Activated naive CD8-positive, alpha-beta T cell treated with anti-CD3 and anti-CD28 coated beads, Interleukin-2, amount 10 ng/mL, durations not matched to agents 7 days and 5 days (primary cell): ENCODE measurements around the gene EIF4H. TPM values are rescaled to one million over a fixed set of nuclear protein-coding genes. Genes with fewer than 3 reads are reported as not detected.
A peak's percentile ranks its signal among the peaks of the same experiment; 100 is the strongest.
"Not testable (repeated sequence)": the region's sequence is repeated elsewhere in the genome, so short reads cannot be mapped to it uniquely, and the experiment has no call there.

Experiments
- ATAC-seq: fragments of 150-1000 bp; cut with Tn5 transposase; one replicate; pipeline ENCODE4 v1.10.0; 2021; ENCODE audit warnings: low read depth, moderate library complexity
- POLR2A ChIA-PET: fragments of 350-600 bp; sonication (Branson Sonifier 250); formaldehyde crosslinking; loops from one replicate; lab custom pipeline; 2021; ENCODE audit warnings: antibody characterized with exemption; lab: Charles Lee
- DNase-seq: peaks from one replicate; pipeline ENCODE4 v3.0.0; 2021
- H3K27ac Mint-ChIP-seq: one replicate; pipeline ENCODE4 v1.8.0; 2022; ENCODE audit warnings: mild to moderate bottlenecking, mixed read lengths
- H3K27me3 Mint-ChIP-seq: one replicate; pipeline ENCODE4 v1.8.0; 2022; ENCODE audit warnings: mild to moderate bottlenecking, moderate library complexity, mixed read lengths
- H3K36me3 Mint-ChIP-seq: one replicate; pipeline ENCODE4 v1.8.0; 2021; ENCODE audit warnings: mild to moderate bottlenecking, mixed read lengths
- H3K4me1 Mint-ChIP-seq: one replicate; pipeline ENCODE4 v1.8.0; 2021; ENCODE audit warnings: mixed read lengths
- H3K4me3 Mint-ChIP-seq: one replicate; pipeline ENCODE4 v1.8.0; 2022; ENCODE audit warnings: mild to moderate bottlenecking, moderate library complexity, mixed read lengths
- H3K9me3 Mint-ChIP-seq: one replicate; pipeline ENCODE4 v1.8.0; 2021; ENCODE audit warnings: mixed read lengths
- total RNA-seq, 2 experiments: library from RNA; stranded (reverse); gene quantifications; one replicate each; pipeline ENCODE4 v1.2.3, GENCODE V29; 2021

EIF4H gene
- total RNA-seq, 2 experiments from 2014 or later: 264 to 270 TPM

DNA sequence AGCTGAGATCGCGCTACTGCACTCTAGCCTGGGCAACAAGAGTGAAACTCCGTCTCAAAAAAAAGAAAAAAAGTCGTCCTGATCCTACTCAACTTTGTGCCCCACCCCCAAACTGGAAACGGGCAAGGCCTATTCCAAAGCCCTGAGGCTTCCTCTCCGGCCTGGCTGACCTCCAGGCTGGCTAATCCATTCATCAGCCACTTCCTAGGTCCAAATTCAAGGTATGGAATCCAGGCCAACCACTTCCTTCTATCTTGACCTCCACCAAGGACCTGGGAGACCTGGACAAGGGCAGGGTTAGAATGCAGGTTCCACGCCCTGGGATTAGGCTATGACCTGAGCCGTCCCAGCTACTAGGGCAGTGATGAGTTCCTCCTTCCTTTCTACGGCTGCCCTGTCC is 20.4 kb upstream of the EIF4H start:
- POLR2A ChIA-PET: no interaction called here
- no peak overlapping the region for H3K27ac Mint-ChIP-seq
- H3K9me3 Mint-ChIP-seq: no peaks in the 10 kb centered on the region
- no peak overlapping the region for H3K4me3 Mint-ChIP-seq
- ATAC-seq (no peak), DNase-seq (no peak)
- H3K4me1 Mint-ChIP-seq: no peaks in the 10 kb centered on the region
- H3K36me3 Mint-ChIP-seq: no peaks in the 10 kb centered on the region
- peaks cover 2% of the 10 kb centered on the region for H3K27me3 Mint-ChIP-seq

DNA sequence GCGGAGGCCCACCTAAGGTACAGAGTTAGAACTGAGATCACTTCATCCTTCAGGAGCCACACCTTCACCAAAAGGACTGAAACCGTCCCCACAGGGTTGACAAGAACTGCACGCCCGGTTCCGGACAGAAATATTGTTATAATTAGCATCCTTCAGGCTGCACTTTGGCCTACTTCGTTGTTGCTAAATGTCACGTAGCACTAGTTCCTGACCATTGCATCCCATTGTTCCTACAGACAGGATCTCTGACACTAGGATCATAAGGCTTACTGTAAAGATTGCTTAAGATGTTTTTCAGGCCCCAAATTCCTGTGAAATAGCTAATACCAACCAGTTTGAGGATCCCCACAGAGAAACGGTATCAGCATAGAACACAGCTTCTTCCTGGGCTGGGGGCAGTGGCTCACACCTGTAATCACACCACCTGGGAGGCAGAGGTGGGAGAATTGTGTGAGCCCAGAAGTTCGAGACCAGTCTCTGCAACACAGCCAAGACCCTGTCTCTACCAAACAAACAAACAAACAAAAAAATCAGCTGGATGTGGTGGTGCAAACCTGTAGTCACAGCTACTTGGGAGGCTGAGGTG is 18.3 kb upstream of the EIF4H start:
- H3K27ac Mint-ChIP-seq: no peak overlapping the region
- no peaks in the 10 kb centered on the region for H3K4me1 Mint-ChIP-seq
- POLR2A ChIA-PET: no interaction called here
- DNase-seq (no peak), ATAC-seq (no peak)
- peaks cover 2% of the 10 kb centered on the region for H3K27me3 Mint-ChIP-seq
- no peaks in the 10 kb centered on the region for H3K36me3 Mint-ChIP-seq
- H3K9me3 Mint-ChIP-seq: no peaks in the 10 kb centered on the region
- H3K4me3 Mint-ChIP-seq: no peak overlapping the region

DNA sequence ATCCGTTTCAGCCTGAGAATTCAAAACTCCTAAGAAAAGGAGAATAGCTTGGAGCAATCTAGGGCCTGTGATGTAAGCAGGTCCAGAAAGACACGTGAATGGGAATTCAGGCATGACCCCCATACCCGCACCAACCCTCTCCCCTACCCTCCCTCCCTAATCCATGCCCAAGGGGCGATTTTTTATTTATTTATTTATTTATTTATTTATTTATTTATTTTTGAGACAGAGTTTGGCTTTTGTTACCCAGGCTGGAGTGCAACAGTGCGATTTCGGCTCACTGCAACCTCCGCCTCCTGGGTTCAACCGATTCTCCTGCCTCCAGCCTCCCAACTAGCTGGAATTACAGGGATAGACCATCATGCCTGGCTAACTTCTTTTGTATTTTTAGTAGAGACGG is 16.6 kb upstream of the EIF4H start:
- Mint-ChIP-seq H3K4me3 (no peak overlapping the region), H3K36me3 (no peaks in the 10 kb centered on the region), H3K27me3 (no peaks in the 10 kb centered on the region), H3K27ac (no peak overlapping the region), H3K9me3 (no peaks in the 10 kb centered on the region), H3K4me1 (no peaks in the 10 kb centered on the region)
- ATAC-seq: no peak
- DNase-seq: no peak
- POLR2A ChIA-PET: no interaction called here

DNA sequence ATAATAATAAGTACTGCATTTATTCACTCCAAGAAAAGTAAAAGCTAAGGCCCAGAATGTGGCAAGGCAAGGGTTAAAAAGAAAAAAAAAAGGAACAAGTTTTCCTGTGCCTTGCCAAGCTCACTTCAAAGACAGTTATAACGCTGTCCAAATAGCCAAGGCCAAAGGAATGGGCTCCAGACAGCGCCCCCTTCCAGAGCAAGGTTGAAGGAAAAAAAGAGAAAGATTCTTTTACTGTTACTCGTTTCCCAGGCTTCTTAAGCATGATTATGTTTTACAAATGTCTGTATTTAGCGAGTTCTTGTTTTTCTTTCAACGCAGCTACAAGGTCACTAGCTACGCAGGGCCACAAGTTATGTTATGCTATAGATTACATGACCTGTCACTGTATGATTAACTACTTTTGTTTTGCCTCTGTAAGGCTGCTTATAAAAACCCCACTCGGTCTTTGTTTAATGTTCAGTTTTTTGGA is 9.1 kb upstream of the EIF4H start:
- no peaks in the 10 kb centered on the region for H3K27me3 Mint-ChIP-seq
- DNase-seq (no peak), ATAC-seq (no peak)
- no peaks in the 10 kb centered on the region for H3K4me1 Mint-ChIP-seq
- H3K4me3 Mint-ChIP-seq: no peak overlapping the region
- no peaks in the 10 kb centered on the region for H3K9me3 Mint-ChIP-seq
- H3K36me3 Mint-ChIP-seq: no peaks in the 10 kb centered on the region
- no peak overlapping the region for H3K27ac Mint-ChIP-seq
- POLR2A ChIA-PET: no interaction called here

DNA sequence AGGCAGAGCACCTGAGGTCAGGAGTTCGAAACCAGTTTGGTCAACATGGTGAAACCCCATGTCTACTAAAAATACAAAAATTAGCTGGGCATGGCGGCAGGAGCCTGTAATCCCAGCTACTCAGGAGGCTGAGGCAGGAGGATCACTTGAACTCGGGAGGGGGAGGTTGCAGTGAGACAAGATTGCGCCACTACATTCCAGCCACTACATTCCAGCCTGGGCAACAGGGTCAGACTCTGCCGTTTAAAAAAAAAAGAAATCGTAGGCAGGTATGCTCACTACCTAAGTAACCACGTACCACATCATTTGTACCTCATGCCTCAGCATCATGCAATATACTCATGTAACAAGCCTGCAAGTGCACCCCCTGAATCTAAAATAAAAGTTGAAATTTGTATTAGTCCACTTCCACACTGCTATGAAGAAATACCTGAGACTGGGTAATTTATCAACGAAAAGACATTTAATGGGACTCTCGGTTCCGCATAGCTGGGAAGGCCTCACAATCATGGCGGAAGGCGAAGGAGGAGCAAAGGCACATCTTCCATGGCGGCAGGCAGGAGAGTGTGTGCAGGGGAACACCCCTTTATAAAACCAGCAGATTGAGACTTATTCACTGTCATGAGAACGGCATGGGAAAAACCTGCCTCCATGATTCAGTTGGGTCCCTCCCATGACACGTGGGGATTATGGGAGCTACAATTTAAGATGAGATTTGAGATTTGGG is 8.1 kb upstream of the EIF4H start:
- no peaks in the 10 kb centered on the region for H3K36me3 Mint-ChIP-seq
- no peaks in the 10 kb centered on the region for H3K9me3 Mint-ChIP-seq
- POLR2A ChIA-PET: no interaction called here
- no peak for ATAC-seq
- no peak overlapping the region for H3K4me3 Mint-ChIP-seq
- H3K27ac Mint-ChIP-seq: no peak overlapping the region
- no peaks in the 10 kb centered on the region for H3K4me1 Mint-ChIP-seq
- DNase-seq: no peak
- no peaks in the 10 kb centered on the region for H3K27me3 Mint-ChIP-seq

DNA sequence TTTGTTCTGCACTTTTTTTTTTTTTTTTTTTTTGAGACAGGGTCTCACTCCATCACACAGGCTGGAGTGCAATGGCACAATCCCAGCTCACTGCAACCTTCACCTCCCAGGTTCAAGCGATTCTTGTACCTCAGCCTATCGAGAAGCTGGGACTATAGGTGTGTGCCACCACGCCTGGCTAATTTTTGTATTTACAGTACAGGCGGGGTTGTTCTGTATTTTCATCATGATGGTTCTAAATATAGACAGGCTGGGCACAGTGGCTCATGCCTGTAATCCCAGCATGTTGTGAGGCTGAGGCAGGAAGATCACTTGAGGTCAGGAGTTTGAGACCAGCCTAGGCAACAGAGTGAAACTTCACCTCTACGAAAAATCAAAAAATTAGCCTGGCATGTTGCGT is 6.8 kb upstream of the EIF4H start:
- not testable (repeated sequence) for H3K27ac Mint-ChIP-seq, ATAC-seq, H3K4me3 Mint-ChIP-seq, H3K4me1 Mint-ChIP-seq, H3K9me3 Mint-ChIP-seq, H3K36me3 Mint-ChIP-seq, H3K27me3 Mint-ChIP-seq, DNase-seq
- POLR2A ChIA-PET: interaction anchor here (0.7 kb wide), 1 partner anchor 387 kb away, joined by 3 read pairs; no protein-coding TSS in a partner anchor

DNA sequence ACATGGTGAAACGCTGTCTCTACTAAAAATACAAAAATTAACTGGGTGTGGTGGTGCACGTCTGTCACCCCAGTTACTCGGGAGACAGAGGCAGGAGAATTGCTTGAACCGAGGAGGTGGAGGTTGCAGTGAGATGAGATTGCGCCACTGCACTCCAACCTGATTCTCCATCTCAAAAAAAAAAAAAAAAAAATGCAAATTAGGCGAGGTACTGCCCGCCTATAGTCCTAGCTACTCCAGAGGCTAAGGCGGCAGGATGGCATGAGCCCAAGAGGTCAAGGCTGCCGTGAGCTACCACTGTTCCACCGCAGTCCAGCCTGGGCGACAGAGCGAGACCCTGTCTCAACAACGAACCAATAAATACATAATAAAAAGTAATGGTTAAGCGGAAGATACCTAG is 1.1 kb upstream of the EIF4H start:
- Mint-ChIP-seq H3K4me3 (peak overlapping the region; percentile 85), H3K9me3 (no peaks in the 10 kb centered on the region), H3K36me3 (peaks cover 14% of the 10 kb centered on the region), H3K27me3 (no peaks in the 10 kb centered on the region), H3K4me1 (peaks cover 30% of the 10 kb centered on the region), H3K27ac (peak overlapping the region; percentile 76)
- no peak for ATAC-seq
- DNase-seq: no peak
- POLR2A ChIA-PET: interaction anchor here (0.7 to 3.3 kb wide), 5 partner anchors 31 to 104 kb away, joined by 4 to 24 read pairs (median 15); partner anchors contain the start of gene LIMK1

DNA sequence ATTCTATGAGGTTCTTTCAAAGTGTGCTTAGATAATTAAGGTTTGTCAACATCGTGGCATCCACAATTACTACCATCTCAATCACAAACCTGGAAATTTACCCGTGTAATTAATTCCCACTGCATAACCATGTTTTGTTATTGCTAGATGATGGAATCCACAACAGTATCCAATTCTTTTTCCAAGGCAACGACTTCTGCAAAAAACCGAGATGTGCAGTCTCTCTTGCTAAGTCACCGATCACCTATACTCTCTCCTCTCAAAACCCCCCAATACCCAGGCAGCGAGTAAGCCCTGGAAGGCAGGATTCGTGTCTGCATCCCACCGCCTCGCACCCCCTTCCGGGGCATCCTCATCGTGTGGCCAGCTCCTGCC is 678 bp upstream of the EIF4H start:
- H3K27me3 Mint-ChIP-seq: no peaks in the 10 kb centered on the region
- H3K27ac Mint-ChIP-seq: peak overlapping the region; percentile 76
- H3K9me3 Mint-ChIP-seq: no peaks in the 10 kb centered on the region
- peaks cover 14% of the 10 kb centered on the region for H3K36me3 Mint-ChIP-seq
- DNase-seq (no peak), ATAC-seq (no peak)
- POLR2A ChIA-PET: interaction anchor here (0.7 to 3.3 kb wide), 11 partner anchors 12 to 227 kb away, joined by 3 to 24 read pairs (median 4); partner anchors contain the start of gene LIMK1
- H3K4me1 Mint-ChIP-seq: peaks cover 30% of the 10 kb centered on the region
- peak overlapping the region; percentile 85 for H3K4me3 Mint-ChIP-seq

DNA sequence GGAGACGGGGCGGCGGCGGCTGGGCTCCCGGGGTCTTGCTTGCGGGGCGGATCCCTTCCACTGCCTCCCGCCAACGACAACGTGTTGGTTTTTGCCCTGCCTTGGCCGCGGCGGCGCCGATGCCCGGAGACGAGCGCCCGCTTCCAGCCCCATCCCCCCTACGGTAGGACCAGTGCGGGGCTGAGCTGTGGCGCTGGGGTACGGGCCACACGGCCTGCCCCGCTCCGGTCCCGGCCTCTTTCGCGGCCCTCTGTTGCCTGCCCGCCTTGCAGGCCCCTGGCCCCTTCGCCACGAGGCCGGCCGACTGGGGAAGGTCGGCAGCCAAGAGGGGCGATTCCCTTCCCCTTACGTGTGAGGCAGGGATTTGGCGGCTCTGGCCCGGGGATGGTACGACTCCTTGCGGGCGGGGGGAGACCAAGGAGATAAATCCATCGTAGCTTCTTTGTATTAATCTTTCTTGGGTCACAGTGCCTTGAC is 488 bp downstream of the EIF4H start:
- Mint-ChIP-seq H3K27me3 (no peaks in the 10 kb centered on the region), H3K36me3 (peaks cover 20% of the 10 kb centered on the region), H3K4me3 (peak overlapping the region; percentile 89), H3K27ac (peak overlapping the region; percentile 88), H3K4me1 (peaks cover 36% of the 10 kb centered on the region), H3K9me3 (no peaks in the 10 kb centered on the region)
- POLR2A ChIA-PET: interaction anchor here (0.9 to 3.3 kb wide), 9 partner anchors 9 to 106 kb away, joined by 3 to 24 read pairs (median 6); partner anchors contain the start of gene LIMK1
- ATAC-seq: peak; percentile 51
- DNase-seq: no peak

DNA sequence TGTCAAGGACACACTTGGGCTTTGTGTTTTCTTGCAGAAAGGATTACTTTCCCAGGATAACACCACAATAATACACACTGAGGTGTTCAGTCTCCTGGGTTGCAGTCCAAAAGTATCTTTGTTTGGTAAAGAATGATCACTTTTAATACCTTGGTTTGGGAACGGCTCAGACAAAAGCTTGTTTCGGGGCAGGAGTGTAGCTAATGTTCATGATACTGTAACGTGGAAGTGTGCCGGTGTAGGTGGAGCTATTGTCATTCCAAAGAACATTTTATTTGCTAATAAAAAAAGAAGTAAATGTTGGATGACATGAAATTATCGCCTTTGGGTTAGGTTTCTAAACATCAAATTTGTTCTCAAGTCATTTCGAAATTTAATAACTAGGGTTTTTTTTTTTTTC is 1.2 kb downstream of the EIF4H start:
- ATAC-seq (no peak), DNase-seq (no peak)
- no peaks in the 10 kb centered on the region for H3K27me3 Mint-ChIP-seq
- peak overlapping the region; percentile 89 for H3K4me3 Mint-ChIP-seq
- H3K27ac Mint-ChIP-seq: peak overlapping the region; percentile 88
- H3K36me3 Mint-ChIP-seq: peaks cover 20% of the 10 kb centered on the region
- H3K4me1 Mint-ChIP-seq: peaks cover 37% of the 10 kb centered on the region
- POLR2A ChIA-PET: interaction anchor here (0.7 to 3.3 kb wide), 5 partner anchors 8 to 92 kb away, joined by 3 to 24 read pairs (median 9); partner anchors contain the start of gene LIMK1
- H3K9me3 Mint-ChIP-seq: no peaks in the 10 kb centered on the region

DNA sequence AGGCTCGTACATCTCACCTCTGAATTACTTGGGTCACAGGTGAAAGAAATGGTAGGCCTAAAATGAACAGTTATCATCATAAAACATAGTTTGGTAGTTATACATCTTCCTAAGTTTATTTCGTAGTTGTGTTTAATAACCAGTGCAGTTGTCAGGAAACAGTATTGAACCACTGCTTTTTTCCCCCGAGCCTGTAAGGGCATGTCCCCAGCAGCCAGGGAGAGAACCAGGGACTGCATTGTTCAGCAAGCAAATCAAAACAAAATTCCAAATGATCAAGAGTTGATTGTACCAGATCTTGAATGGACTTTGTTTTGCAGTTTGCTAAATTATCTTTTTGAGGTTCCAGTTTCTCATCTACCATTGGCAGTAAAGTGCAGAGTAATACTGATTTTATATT is 2.4 kb downstream of the EIF4H start:
- Mint-ChIP-seq H3K27ac (peak overlapping the region; percentile 51), H3K27me3 (no peaks in the 10 kb centered on the region), H3K9me3 (no peaks in the 10 kb centered on the region), H3K36me3 (peaks cover 20% of the 10 kb centered on the region), H3K4me1 (peaks cover 45% of the 10 kb centered on the region), H3K4me3 (peak overlapping the region; percentile 72)
- ATAC-seq: no peak
- DNase-seq: no peak
- POLR2A ChIA-PET: interaction anchor here (0.9 to 1.3 kb wide), 2 partner anchors 84 to 93 kb away, joined by 3 read pairs; partner anchors contain the start of gene LIMK1

DNA sequence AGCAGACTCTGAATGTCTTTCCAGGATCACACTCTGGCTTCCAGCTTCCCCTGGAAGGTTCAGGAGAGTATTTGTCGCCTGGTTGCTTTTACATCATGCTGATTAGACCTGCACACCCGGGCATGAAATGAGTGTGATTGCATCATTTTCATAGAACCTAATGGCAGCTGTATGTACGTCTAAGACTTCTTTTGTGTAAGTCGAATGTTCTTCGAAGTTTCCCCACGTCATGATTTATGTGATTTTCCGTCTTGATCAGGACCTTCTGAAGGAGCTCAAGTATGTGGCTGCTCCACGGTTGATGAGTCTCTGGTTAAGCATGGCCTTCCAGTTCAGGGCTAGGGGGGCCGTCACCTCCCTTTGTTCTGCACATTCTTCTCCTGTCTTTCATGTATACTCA is 4.5 kb downstream of the EIF4H start:
- Mint-ChIP-seq H3K4me3 (peak overlapping the region; percentile 2), H3K27ac (peak overlapping the region; percentile 78), H3K27me3 (no peaks in the 10 kb centered on the region), H3K9me3 (no peaks in the 10 kb centered on the region), H3K36me3 (peaks cover 20% of the 10 kb centered on the region), H3K4me1 (peaks cover 51% of the 10 kb centered on the region)
- no peak for DNase-seq
- no peak for ATAC-seq
- POLR2A ChIA-PET: interaction anchor here (1.0 to 1.2 kb wide), 2 partner anchors 105 to 211 kb away, joined by 3 read pairs; no protein-coding TSS in a partner anchor

DNA sequence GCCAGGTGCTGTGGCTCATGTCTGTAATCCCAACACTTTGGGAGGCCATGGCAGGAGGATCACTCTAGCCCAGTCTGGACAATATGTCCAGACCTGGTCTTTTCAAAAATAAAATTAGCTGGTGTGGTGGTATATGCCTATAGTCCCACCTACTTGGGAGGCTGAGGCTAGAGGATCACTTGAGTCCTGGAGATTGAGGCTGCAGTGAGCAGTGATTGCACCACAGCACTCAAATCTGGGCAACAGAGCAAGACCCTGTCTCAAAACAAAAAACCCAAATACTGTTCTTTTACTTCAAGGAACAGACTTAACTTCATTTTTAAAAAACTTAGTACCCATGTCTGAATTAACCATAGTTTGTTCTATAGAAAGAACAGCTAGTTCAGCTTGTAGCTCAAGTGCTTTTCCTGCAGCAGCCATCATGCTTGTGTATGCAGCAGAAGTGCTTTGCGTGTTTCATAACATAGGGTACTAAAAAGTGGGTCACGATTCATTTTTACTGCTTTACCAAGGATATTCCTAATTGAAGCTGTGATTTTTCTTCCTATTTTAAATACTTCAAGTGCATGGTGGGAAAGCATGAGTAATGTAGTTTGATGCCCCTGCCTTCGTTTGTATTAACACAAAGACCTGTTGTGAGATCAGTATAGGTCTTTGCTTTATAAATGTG is 5.9 kb downstream of the EIF4H start:
- no peak overlapping the region for H3K27ac Mint-ChIP-seq
- DNase-seq: no peak
- ATAC-seq: no peak
- H3K36me3 Mint-ChIP-seq: peaks cover 20% of the 10 kb centered on the region
- POLR2A ChIA-PET: no interaction called here
- H3K27me3 Mint-ChIP-seq: no peaks in the 10 kb centered on the region
- peaks cover 58% of the 10 kb centered on the region for H3K4me1 Mint-ChIP-seq
- H3K9me3 Mint-ChIP-seq: no peaks in the 10 kb centered on the region
- H3K4me3 Mint-ChIP-seq: no peak overlapping the region
